Fibroblast of villous mesenchyme (primary cell): Measurements from ENCODE around the gene BTG2. TPM values are rescaled to one million over a fixed set of nuclear protein-coding genes. Genes with fewer than 3 reads are reported as not detected.
"Not testable (repeated sequence)": the region's sequence is repeated elsewhere in the genome, so short reads cannot be mapped to it uniquely, and the experiment has no call there.

ENCODE experiments used
- DNase-seq: peaks from one replicate; pipeline ENCODE4 v3.0.0-alpha.2; 2010; ENCODE audit warnings: low read depth
- H3K4me3 ChIP-seq: 2 replicates; pipeline ENCODE4 v1.5.1; 2011; ENCODE audit warnings: low read depth, mild to moderate bottlenecking, low read length
- total RNA-seq: library from RNA; depleted of rRNA; stranded (reverse); fragments of >200 nt; gene quantifications from 2 replicates; pipeline ENCODE4 v1.2.3, GENCODE V29; 2012
- TF ChIP-seq, protein P1 (sequence below): IDR thresholded peaks from 2 replicates; pipeline ENCODE4 v1.5.1; 2012; ENCODE audit warnings: low read depth, mild to moderate bottlenecking, low read length; ENCODE audit not compliant: insufficient read depth

Gene BTG2
- total RNA-seq, 1 donor = 13.8 TPM

DNA sequence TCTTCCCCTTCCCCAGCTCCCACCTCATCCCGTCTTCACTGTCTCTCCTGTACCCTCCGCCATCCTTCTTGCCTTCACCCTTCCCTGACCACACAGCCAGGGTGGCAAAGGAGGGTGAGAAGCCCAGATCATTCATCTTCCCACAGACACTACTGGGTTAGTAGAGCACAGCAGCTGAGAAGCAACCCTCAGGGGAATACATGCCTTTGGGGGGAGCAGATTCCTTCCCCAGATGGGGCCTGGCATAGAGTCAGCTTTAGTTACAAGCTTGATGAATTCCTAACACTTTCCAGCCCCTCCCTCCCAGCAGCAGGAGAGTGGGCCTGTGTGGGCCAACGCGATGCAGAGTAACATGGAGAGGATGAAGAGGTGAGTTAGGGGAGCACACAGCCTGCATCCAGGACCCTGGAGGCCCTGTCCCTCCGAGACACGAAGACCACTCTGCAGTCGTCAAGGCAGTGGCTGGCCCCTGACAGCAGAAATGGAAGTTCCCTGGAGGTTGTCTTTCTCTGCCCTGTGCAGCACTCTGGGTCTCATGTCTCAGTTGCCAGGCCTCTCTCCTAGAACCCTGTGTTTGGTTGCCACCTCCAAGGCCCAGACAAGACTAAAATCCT is 8.8 kb upstream of the BTG2 start:
- DNase-seq = peak; percentile 49
- TF ChIP-seq, protein P1, sequence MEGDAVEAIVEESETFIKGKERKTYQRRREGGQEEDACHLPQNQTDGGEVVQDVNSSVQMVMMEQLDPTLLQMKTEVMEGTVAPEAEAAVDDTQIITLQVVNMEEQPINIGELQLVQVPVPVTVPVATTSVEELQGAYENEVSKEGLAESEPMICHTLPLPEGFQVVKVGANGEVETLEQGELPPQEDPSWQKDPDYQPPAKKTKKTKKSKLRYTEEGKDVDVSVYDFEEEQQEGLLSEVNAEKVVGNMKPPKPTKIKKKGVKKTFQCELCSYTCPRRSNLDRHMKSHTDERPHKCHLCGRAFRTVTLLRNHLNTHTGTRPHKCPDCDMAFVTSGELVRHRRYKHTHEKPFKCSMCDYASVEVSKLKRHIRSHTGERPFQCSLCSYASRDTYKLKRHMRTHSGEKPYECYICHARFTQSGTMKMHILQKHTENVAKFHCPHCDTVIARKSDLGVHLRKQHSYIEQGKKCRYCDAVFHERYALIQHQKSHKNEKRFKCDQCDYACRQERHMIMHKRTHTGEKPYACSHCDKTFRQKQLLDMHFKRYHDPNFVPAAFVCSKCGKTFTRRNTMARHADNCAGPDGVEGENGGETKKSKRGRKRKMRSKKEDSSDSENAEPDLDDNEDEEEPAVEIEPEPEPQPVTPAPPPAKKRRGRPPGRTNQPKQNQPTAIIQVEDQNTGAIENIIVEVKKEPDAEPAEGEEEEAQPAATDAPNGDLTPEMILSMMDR = no peak
- no peak overlapping the region for H3K4me3 ChIP-seq

DNA sequence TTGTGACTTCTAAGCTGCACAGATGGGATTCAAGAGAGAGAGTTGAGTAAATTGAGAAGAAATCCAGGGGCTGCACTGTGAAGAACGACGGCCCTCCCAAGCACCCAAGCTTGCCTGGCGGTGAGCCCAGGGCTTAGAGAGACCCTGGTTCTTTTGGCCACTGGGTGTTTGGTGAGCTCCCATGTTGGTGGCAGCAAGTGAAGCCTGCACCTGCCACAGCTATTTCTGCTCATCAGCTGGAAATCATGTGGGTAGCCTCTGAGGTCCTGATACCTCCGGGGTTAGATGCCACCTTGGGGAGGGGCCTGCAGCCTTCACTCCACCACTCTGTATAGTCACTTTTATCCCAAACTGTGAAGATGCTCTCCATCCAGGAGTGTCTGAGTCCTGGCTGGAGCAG is 6.2 kb upstream of the BTG2 start:
- TF ChIP-seq, protein P1 = no peak
- no peak overlapping the region for H3K4me3 ChIP-seq
- no peak for DNase-seq

DNA sequence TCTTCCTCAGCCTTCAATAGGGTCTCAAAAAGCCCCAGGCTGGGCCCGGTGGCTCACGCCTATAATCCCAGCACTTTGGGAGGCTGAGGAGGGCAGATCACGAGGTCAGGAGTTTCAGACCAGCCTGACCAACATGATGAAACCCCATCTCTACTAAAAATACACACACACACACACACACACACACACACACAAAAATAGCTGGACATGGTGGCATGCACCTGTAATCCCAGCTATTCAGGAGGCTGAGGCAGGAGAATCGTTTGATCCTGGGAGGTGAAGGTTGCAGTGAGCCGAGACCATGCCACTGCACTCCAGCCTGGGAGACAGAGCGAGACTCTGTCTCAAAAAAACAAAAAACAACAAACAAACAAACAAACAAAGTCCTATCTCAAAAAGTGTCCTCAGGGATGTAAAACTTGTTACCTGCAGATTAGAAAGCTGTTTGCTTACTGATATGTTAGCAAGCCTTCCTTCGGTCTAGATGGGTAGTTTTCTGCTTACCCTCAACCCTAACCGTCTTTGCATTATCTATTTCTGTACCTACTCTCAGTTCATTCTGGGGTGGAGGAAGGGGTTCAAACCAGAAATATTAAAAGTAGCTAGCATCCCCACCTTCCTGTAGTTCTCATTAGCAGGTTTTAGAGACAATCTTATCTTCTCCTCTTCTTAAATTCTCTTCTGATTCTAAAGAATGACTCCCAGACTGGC is 5.4 kb upstream of the BTG2 start:
- not testable (repeated sequence) for H3K4me3 ChIP-seq, DNase-seq

DNA sequence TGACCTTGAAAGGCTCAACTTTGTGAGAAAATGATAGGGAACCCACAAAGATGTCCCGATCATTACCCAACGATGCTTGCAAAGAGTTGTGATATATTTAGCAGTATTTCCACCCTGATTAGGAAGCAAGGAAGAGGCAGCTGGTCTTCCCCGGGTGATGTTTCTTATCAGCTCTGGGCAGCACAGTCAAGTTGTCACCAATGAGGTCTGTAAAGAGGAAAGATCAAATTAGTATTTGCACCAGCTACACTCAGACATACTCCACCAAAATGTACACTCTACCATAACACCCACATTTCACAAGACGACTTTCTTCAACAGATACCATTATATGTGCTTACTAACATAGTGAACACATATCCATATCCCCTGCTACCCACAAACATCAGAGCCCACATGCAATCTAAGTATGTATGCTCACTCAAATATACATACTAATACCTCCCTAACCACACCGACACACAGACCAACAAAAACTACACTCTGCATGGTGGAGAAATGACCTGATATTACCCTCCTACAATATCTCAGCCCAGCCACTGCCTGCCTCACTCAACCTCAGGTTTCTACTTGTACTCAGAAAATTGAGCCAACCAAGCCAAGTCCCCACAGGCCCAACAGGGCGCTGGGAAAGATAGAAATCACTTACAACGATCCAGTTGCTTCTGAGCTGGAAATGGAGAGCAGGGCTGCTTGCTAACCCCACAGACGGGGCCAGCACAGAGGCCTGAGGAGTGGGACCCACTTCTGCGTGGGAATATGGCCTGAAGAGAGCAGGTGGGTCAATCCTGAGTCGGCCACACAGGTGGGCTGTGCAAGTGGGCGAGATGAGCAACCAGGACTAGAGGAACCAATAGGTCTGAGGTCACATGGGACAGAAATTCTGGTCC is 4.6 kb upstream of the BTG2 start:
- TF ChIP-seq, protein P1 = no peak
- no peak overlapping the region for H3K4me3 ChIP-seq
- no peak for DNase-seq

DNA sequence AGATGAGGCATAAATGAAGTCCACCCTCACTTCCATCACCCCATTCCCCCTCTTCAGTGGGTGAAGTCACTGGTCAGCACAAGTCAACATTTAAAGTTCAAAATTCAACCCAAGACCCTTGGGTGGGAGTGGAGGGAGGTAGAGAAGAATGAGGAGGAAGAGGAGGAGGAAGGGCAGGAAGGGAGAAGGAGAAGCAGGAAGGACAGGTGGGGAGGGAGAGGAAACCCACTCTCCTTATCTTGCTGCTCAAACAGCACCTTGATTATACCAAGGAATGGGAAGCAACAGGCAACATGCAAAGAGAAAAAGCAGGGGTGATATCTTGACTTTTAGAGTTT is 4.0 kb upstream of the BTG2 start:
- DNase-seq = no peak
- TF ChIP-seq, protein P1 = no peak
- H3K4me3 ChIP-seq = no peak overlapping the region

DNA sequence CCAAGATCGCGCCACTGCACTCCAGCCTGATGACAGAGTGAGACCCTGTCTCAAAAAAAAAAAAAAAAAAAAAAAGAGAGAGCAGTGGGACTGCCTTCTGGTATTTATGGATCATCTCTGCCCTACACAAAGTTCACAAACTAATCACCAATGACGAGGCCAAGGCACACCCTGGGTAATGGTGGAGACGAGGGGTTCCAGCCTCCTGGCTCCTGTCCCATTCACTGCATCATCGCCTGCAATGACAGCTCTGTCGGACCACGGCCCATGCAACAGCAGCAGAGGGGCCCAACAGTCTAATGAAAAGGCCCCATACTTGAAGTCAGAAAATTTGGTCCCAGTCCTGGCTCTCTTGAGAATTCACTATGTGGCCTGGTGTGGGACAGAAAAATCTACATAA is 2.9 kb upstream of the BTG2 start:
- no peak overlapping the region for H3K4me3 ChIP-seq
- TF ChIP-seq, protein P1 = no peak
- no peak for DNase-seq

DNA sequence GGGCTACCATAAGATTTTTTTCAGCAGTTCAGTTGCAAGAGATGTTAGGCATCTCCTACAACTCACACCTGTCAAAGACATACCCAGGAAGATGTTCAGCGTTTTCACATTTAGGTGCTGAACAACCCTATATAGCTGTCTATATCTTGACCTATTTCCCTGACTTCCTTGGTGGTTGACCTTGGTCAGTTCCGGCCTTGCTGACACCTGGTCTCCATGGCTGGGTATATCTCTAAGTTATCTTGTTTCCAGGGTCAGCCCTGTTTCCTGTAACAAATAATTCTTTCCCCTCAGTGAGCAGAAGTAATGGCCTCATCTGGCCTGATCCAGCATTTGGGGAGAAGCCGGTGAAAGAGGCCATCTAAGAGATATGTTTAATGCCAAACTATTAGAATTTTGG is 2.4 kb upstream of the BTG2 start:
- TF ChIP-seq, protein P1 = no peak
- DNase-seq = no peak
- H3K4me3 ChIP-seq = no peak overlapping the region
